Measurements from ENCODE around the gene TMPRSS13. TPM values are rescaled to one million over a fixed set of nuclear protein-coding genes. Genes with fewer than 3 reads are reported as not detected.

TMPRSS13 gene
- total and polyA plus RNA-seq, 7 donors = not detected

DNA sequence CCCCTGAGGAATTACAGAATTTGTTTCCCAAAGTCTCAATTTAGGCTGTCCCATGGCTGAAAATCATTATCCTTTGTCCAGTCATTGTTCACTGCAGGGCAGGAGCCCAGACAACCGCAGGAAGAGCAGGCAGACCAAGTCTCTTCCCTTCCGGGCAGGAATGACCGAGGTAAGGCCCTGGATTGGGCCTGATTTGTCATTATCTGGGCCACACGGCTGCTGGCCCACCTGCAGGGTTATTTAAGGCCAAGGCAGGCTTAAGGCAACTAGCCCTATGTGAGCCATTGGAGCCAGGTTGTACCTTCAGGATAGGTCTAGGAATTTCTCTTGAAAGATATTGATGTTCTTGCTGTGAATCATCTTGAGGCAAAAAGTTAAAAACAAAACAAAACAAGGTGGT is 47.2 kb upstream of the TMPRSS13 start:
- Histone ChIP-seq H3K9me3 (no peaks in the 10 kb centered on the region), H3K36me3 (ENCODE audit: insufficient read depth in 1 of 2, low read depth in 1 of 2) (no peaks in the 10 kb centered on the region), H3K27ac (no peak overlapping the region), H3K27me3 (ENCODE audit: insufficient read depth in 3 of 3, low read length in 2 of 3) (peaks cover 0 to 4% (median under 1%) of the 10 kb centered on the region in 3 donors), H3K4me3 (no peak overlapping the region), H3K4me1 (no peaks in the 10 kb centered on the region)
- DNase-seq (no peak), ATAC-seq (no peak)
- 78 to 83% (median 80%) methylated on average over 4 of the region's 4 CpGs for WGBS, 3 donors
- intact Hi-C loops (cut with DNase I) = no loop called here
- TF ChIP-seq CTCF (IDR thresholded peaks at IDR 0.05) = no peak

- no peak for TF ChIP-seq CTCF (IDR thresholded peaks at IDR 0.05)
- H3K27ac ChIP-seq = no peak overlapping the region
- H3K4me1 ChIP-seq = no peaks in the 10 kb centered on the region
- no peaks in the 10 kb centered on the region for H3K36me3 ChIP-seq (ENCODE audit: insufficient read depth in 1 of 2, low read depth in 1 of 2)
- 90 to 93% (median 90%) methylated on average over 4 of the region's 4 CpGs for WGBS, 3 donors
- H3K27me3 ChIP-seq (ENCODE audit: insufficient read depth in 3 of 3, low read length in 2 of 3) = no peaks in the 10 kb centered on the region
- no peak overlapping the region for H3K4me3 ChIP-seq
- H3K9me3 ChIP-seq = no peaks in the 10 kb centered on the region
- intact Hi-C loops (cut with DNase I) = no loop called here
- ATAC-seq (no peak), DNase-seq (no peak)
Measured at GRCh38 chr11:117973503-117973860, 44.3 kb upstream of the TMPRSS13 start.

GRCh38 chr11:117972629-117973502 is 43.7 kb upstream of the TMPRSS13 start:
- Histone ChIP-seq H3K4me3 (no peak overlapping the region), H3K27ac (no peak overlapping the region), H3K27me3 (ENCODE audit: insufficient read depth in 3 of 3, low read length in 2 of 3) (no peaks in the 10 kb centered on the region), H3K9me3 (no peaks in the 10 kb centered on the region), H3K36me3 (ENCODE audit: insufficient read depth in 1 of 2, low read depth in 1 of 2) (no peaks in the 10 kb centered on the region), H3K4me1 (no peaks in the 10 kb centered on the region)
- no peak for TF ChIP-seq CTCF (IDR thresholded peaks at IDR 0.05)
- intact Hi-C loops (cut with DNase I) = no loop called here
- ATAC-seq (no peak), DNase-seq (no peak)
- WGBS, 3 donors = 55 to 60% (median 59%) methylated on average over 9 of the region's 9 CpGs

GRCh38 chr11:117972044-117972443 is 42.8 kb upstream of the TMPRSS13 start:
- ATAC-seq (no peak), DNase-seq (no peak)
- no peak overlapping the region for H3K27ac ChIP-seq
- H3K9me3 ChIP-seq = no peaks in the 10 kb centered on the region
- TF ChIP-seq CTCF (IDR thresholded peaks at IDR 0.05) = no peak
- no peaks in the 10 kb centered on the region for H3K4me1 ChIP-seq
- no peaks in the 10 kb centered on the region for H3K36me3 ChIP-seq (ENCODE audit: insufficient read depth in 1 of 2, low read depth in 1 of 2)
- no peaks in the 10 kb centered on the region for H3K27me3 ChIP-seq (ENCODE audit: insufficient read depth in 3 of 3, low read length in 2 of 3)
- H3K4me3 ChIP-seq = no peak overlapping the region
- 88 to 93% (median 92%) methylated on average over 9 to 10 of the region's 10 CpGs for WGBS, 3 donors
- intact Hi-C loops (cut with DNase I) = no loop called here

Data from psoas muscle (tissue), 8 donors.